GM23248 (cell line): ENCODE data around the gene FAM186B.

Experiments
- EZH2 ChIP-seq: fragments of 200-600 bp; sonication (generic); IDR thresholded peaks from 2 replicates; pipeline ENCODE4 v1.6.1; 2018; ENCODE audit warnings: antibody characterized with exemption, mild to moderate bottlenecking; ENCODE audit not compliant: insufficient read depth, poor library complexity, severe bottlenecking
- EZH2phosphoT487 ChIP-seq: fragments of 200-600 bp; sonication (generic); IDR thresholded peaks from 2 replicates; pipeline ENCODE4 v1.6.1; 2018; ENCODE audit warnings: antibody characterized with exemption, moderate library complexity, mild to moderate bottlenecking, low read depth; ENCODE audit not compliant: insufficient read depth

DNA sequence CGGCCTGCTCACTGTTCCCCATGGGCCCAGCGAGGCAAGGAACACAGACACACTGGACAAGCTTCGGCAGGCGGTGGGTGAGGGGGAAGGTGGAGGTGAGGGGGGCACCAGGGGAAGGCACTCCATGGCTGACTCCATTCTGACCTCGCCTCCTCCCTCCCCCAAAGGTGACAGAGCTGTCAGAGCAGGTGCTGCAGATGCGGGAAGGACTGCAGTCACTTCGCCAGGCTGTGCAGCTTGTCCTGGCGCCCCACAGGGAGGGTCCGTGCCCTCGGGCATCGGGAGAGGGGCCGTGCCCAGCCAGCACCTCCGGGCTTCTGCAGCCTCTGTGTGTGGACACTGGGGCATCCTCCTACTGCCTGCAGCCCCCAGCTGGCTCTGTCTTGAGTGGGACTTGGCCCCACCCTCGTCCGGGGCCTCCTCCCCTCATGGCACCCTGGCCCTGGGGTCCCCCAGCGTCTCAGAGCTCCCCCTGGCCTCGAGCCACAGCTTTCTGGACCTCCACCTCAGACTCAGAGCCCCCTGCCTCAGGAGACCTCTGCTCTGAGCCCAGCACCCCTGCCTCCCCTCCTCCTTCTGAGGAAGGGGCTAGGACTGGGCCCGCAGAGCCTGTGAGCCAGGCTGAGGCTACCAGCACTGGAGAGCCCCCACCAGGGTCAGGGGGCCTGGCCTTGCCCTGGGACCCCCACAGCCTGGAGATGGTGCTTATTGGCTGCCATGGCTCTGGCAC lies 48.1 kb downstream of the FAM186B start:
- TF ChIP-seq EZH2 (no peak), EZH2phosphoT487 (no peak)
